Measurements from ENCODE around the gene DIS3L2.
A peak's percentile ranks its signal among the peaks of the same experiment; 100 is the strongest.
"Not testable (repeated sequence)": the region's sequence is repeated elsewhere in the genome, so short reads cannot be mapped to it uniquely, and the experiment has no call there.

DIS3L2 gene

DNA sequence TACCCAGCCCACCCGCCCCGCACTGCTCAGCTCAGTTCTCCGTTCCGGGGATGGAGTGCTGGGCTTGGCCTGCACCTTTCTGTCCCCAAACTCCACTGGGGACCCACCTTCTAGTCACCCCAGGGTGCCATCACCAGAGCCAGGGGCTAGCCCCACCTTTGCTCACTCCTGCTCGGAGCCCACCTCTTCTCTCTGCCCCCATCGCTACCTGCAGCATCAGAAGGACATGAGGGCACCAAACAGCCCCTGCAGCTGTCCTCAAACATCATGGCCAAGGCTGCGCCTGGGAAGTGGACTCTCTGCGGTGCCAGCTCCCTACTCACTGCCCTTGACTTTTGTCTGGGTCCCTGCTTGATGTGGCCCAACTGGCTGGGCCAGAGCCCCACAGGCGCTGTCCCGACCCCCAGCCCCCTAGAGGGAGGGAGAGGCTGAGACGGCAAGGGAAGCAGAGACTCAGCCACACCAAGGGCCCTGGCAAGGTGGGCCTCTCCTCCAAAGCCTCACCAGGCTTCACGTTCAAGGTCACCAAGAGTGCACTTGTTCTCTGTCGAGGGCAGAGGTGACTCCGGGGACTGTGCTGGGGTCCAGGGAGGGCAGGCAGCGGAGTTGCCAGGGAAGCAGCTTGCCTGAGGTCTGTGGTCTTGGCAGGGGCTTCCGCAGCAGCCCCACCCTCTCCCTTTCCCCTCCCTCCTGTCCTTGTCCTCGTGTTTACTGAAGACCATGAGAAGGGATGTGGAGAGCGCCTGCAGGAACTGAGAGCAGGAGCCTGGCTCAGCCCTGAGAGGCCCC lies 403.5 kb downstream of the DIS3L2 start:
- not testable (repeated sequence) for DNase-seq (ENCODE audit: low read depth, low spot score)

DNA sequence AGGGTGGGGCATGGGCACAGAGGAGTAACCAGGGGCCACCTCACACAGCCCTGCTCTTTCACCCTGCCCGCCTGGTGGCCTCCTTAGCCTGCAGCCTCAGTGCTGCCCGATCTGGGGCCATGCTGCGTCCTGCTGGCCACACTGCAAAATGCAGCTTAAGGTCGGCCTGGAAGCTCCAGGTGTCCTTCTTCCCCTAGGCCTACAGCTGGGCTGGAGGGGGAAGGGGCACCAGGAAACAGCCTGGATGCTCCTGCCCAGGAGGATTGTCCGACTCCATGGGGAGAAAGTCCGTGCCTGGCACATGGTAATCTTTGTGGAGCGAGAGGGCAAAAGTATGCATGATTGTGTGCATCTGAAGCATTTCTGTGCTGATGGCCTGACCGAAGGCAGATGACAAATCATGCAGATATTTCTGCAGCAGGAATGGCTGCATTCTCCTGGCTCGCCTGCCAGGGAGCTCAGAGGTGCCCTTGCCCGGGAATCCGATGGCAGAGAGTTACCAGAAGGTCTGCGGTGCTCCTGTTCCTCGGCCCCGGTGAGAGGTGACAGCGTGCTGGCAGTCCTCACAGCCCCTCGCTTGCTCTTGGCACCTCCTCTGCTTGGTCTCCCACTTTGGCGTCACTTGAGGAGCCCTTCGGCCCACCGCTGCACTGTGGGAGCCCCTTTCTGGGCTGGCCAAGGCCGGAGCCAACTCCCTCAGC lies 404.3 kb downstream of the DIS3L2 start:
- DNase-seq (ENCODE audit: low read depth, low spot score), result peak; percentile 79

GRCh38 chr2:232366461-232366860 lies 404.9 kb downstream of the DIS3L2 start:
- DNase-seq (ENCODE audit: low read depth, low spot score), result not testable (repeated sequence)

- DNase-seq (ENCODE audit: low read depth, low spot score), result no peak
Observed at GRCh38 chr2:232367016-232367415, 405.5 kb downstream of the DIS3L2 start.

GRCh38 chr2:232367591-232368233 lies 406.2 kb downstream of the DIS3L2 start:
- DNase-seq (ENCODE audit: low read depth, low spot score), result no peak

DNA sequence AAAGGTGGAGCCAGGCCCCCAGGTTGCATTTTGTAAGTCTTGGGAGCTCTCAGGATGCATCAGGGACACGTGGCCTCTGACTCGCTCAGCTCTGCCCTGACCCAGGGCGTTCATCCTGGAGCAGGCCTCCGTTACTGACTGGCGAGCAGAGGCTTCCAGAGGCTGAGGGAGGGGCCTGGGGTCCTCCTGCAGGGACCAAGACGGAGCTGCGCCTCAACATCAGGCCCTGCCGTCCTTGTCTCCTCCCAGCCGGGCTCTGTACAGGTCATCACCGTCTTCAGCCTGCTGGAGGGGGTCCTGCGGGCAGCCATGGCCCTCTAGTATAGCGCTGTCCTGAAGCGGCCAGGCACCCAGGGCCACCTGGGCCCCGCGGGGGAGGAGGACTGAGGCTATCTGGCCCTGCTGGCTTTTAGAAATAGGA lies 406.8 kb downstream of the DIS3L2 start:
- no peak for DNase-seq (ENCODE audit: low read depth, low spot score)

- DNase-seq (ENCODE audit: low read depth, low spot score), result no peak
Observed at GRCh38 chr2:232369126-232369951, 407.8 kb downstream of the DIS3L2 start.

GRCh38 chr2:232370007-232370406 lies 408.5 kb downstream of the DIS3L2 start:
- not testable (repeated sequence) for DNase-seq (ENCODE audit: low read depth, low spot score)

- no peak for DNase-seq (ENCODE audit: low read depth, low spot score)
Observed at GRCh38 chr2:232372231-232373208, 411.0 kb downstream of the DIS3L2 start.

DNA sequence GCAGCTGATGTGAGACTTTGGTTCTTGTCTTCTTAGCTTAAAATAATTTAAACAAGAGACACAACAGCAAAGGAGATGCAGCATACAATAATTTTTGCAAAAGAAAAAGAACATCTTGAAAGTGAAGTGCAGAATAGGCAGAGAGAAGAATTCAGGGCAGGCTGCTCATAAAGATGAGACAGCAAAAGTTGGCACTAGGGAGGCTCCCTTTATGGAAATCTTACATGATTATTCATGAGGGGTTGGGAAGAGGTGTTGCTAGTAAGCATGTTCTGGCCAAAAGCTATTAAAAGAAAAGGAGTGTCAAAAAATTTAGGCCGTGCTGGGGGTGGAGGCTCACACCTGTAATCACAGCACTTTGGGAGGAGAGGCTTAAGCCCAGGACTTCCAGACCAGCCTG lies 412.8 kb downstream of the DIS3L2 start:
- no peak for DNase-seq (ENCODE audit: low read depth, low spot score)

GRCh38 chr2:232375164-232375563 lies 413.7 kb downstream of the DIS3L2 start:
- DNase-seq (ENCODE audit: low read depth, low spot score), result no peak

- no peak for DNase-seq (ENCODE audit: low read depth, low spot score)
Observed at GRCh38 chr2:232376260-232376659, 414.7 kb downstream of the DIS3L2 start.

GRCh38 chr2:232376713-232377112 lies 415.2 kb downstream of the DIS3L2 start:
- no peak for DNase-seq (ENCODE audit: low read depth, low spot score)

- no peak for DNase-seq (ENCODE audit: low read depth, low spot score)
Observed at GRCh38 chr2:232377319-232377718, 415.8 kb downstream of the DIS3L2 start.

DNA sequence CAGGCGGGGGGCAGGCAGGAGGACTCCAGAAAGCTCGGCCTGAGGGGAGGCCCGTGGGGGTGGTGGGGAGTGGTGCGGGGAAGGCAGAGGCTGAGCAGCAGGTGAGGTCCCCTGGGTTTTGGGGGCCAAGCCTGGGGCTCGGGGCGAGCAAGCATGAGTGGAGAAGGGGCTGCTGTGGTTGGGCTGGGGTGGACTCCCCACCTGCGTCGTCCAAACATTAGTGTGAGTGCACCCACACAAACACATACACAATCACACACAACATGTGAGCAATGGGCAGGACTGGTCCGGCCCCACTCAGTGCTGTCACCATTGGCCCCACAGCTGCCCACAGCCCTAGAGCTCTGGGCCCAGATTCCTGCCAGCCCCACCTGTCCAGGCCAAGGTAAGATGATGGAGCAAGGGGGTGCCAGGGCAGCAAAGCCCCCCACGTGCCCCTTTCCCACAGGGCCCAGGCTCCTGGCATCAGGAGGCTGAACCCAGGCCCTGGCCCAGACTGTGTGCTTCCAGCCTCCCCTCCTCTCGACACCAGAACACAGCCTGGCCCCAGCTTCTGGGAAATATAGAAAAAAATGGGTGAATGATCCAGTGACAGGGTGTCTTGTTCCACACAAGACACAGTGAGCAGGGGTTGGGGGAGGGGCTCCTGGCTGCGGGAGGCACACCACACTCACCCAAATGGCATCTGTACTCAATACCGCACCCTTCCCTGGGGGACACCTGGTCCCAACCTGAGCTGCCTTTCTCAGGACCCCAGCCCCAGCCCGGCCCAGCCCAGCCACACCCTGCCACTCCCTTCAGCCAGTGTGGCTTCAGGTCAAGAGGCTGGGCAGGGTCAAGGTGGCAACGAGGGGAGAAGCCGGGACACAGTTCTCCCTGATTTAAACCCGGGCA lies 416.6 kb downstream of the DIS3L2 start:
- no peak for DNase-seq (ENCODE audit: low read depth, low spot score)

DNA sequence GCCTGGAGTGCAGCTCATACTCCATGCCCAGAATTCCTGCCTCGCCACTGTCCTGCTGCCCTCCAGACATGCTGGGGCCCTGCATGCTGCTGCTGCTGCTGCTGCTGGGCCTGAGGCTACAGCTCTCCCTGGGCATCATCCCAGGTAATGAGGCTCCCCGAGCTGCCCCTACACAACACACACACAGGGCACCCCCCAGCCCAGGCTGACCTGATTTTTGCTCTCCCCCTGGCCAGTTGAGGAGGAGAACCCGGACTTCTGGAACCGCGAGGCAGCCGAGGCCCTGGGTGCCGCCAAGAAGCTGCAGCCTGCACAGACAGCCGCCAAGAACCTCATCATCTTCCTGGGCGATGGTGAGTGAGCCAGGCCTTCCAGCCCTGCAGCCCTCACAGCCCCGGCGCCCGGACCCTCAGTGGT lies 417.2 kb downstream of the DIS3L2 start, which contains the start of gene ALPP:
Gene ALPP, plus strand, starts transcription at position 17 of the 417 bp plus-strand sequence. Its CDS starts 52 bp downstream, at position 69.
- not testable (repeated sequence) for DNase-seq (ENCODE audit: low read depth, low spot score)

DNA sequence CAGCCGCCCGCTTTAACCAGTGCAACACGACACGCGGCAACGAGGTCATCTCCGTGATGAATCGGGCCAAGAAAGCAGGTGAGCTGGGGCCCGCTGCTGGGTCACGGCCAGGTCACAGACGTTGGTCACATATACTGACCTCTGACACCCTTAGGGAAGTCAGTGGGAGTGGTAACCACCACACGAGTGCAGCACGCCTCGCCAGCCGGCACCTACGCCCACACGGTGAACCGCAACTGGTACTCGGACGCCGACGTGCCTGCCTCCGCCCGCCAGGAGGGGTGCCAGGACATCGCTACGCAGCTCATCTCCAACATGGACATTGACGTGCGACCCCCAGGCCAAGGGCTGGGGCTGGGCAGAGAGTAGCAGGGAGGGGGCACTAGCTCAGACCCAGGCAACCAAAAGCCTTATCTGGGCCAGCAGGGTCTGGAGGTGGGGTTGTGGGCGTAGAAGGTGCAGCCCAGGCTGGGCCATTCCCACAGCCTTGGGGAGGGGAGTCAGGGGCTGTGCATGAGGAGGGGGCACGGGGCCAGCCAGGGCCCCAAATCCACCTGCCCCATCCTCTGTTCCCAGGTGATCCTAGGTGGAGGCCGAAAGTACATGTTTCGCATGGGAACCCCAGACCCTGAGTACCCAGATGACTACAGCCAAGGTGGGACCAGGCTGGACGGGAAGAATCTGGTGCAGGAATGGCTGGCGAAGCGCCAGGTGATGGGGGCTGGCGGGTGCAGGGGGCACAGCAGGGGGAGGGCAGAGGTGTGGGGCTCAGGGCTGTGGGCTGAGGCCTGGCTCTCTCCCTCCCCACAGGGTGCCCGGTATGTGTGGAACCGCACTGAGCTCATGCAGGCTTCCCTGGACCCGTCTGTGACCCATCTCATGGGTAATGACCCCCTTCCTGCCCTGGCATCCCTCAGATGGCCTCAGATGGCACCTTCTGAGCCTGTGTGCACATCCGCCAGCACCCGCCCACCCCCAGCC lies 418.4 kb downstream of the DIS3L2 start:
- not testable (repeated sequence) for DNase-seq (ENCODE audit: low read depth, low spot score)
